HG03521 (cell line): ENCODE measurements around the gene USF1.
"Not testable (repeated sequence)": the region's sequence is repeated elsewhere in the genome, so short reads cannot be mapped to it uniquely, and the experiment has no call there.

Experiments
- ATAC-seq: cut with Tn5 transposase; IDR thresholded peaks from one replicate; pipeline ENCODE4 v1.9.1; 2021; ENCODE audit warnings: mild to moderate bottlenecking, moderate library complexity; ENCODE audit not compliant: unreplicated experiment

Gene USF1

DNA sequence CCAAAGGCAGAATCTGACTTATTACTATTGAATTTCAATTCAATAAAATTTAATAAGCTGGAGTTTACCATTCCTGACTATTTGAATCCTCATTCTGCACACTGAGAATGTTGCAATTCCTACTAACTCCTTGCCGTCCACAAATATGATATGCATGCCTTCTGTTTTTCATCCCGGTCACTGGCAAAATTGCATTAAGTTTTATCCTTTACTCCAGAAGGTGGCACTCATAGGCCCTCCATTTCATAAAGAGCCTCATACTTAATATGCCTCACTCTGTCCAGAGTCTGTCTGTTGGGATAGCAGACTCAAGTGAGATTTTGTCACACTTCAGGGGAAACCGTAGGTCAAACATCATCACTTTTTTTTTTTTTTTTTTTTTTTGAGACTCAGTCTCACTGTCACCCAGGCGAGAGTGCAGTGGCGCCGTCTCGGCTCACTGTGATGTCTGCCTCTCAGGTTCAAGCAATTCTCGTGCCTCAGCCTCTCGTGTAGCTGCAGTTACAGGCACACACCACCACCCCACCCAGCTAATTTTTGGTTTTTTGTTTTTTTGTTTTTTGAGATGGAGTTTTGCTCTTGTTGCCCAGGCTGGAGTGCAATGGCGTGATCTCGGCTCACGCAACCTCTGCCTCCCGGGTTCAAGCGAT lies 52.1 kb downstream of the USF1 start:
- no peak for ATAC-seq

DNA sequence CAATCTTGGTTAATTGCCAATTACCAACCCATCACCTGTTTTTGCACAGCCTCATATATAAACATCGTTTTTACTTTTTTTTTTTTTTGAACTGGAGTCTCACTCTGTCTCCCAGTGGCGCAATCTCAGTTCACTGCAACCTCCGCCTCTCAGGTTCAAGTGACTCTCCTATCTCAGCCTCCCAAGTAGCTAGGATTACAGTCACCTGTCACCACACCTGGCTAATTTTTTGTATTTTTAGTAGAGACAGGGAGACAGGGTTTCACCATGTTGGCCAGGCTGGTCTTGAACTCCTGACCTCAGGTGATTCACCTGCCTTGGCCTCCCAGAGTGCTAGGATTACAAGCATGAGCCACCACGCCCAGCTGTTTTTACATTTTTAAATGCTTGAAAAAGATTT lies 53.7 kb downstream of the USF1 start:
- not testable (repeated sequence) for ATAC-seq
